ENCODE data around the gene SNX5.

SNX5 gene

DNA sequence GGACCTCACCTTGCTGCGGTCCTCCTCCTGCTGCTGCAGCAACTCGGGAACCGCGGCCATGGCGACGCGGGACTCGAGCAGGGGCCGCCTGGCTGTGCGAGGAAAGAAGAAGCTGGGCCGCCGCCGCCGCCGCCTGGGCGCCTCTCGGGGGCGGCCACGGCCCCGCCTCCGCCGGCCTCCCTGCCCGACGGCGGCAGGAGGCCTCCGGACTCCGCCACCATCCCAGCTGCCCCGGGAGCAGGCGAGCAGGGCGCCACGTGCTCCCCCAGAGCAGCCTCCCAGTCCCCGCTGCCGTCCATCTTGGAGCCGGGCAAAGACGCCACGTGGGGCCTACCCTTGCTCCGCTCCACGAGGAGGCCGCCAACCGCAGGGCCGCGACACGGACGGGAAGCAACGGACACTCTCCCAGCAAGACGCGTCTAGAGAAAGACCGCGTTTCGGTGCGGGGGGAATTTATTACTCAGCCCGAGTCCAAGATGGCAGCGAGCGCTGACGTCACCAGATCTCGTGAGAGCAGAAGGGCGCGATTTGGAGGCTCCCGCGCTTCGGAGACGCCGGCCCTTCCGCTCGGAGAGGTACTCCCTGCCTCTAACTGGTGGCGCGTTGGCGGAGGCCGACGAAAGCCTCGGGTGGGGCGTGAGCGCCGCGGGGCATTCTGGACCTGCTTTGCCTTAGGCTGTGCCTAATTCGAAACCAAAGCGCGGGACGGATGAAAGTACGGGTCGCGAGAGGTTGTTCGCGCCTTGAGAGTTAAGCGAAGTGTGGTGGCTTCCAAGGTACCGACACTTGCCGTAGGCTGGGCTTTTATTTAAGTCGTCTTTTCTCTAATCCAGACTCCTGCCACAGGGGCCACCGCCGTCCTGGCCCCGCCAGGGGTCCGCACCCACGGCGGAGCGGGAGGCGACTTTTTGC lies at the start of gene SNX5, which contains the start of gene MGME1:
Gene SNX5, minus strand, starts transcription at position 429 of the 912 bp plus-strand sequence. Its CDS starts 369 bp downstream, at position 60.
Gene MGME1, plus strand, starts transcription at position 653 of the 912 bp plus-strand sequence. CDS start 842 bp downstream, outside the sequence.
- DNase-seq, result peak; percentile 97 to 100 (median 100)
- intact Hi-C loops (cut with DNase I), result loop anchor here (2.0 to 10.0 kb wide), 4 partner anchors 168 to 434 kb away; partner anchors contain the start of genes BFSP1, KAT14, PET117 and RRBP1

DNA sequence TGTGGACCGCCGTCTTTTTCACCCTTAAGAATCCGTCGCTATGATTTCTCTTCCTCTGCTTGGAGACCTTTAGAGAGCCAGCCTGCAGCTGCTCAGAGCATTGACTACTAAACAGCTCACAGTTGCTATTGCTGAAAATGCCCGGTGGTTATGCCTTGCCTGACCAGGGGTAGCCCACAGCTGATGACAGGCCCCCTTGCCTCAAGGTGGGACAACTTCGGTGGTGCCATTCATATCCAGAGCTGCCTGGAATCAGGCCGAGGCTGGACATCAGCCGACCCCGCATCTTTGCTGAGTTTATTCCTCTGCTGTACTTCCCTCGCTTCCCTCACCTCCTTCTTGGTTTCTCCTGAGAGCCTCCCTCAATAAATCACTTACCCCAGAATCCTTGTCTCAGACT lies 49.5 kb upstream of the SNX5 start:
- intact Hi-C loops (cut with DNase I), result no loop called here
- DNase-seq, result peak in 2 of 10 donors; percentile 59 to 70

DNA sequence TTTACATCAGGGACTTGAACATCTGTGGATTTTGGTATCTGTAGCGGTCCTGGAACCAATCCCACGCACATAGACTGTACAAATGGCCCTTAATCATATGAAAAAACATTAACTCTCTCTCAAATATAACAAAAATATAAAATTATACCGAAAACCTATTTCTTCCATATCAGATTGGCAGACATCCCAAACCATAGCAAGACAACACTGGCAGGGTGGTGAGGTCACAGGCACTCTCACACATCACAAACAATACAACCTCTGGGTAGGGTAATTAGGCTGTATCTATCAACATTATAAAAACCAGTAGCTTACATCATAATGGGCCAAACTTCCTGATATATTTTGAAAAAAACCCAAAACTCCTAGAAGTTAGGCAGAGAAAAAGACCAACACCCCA lies 48.2 kb upstream of the SNX5 start:
- intact Hi-C loops (cut with DNase I), result no loop called here
- no peak for DNase-seq

DNA sequence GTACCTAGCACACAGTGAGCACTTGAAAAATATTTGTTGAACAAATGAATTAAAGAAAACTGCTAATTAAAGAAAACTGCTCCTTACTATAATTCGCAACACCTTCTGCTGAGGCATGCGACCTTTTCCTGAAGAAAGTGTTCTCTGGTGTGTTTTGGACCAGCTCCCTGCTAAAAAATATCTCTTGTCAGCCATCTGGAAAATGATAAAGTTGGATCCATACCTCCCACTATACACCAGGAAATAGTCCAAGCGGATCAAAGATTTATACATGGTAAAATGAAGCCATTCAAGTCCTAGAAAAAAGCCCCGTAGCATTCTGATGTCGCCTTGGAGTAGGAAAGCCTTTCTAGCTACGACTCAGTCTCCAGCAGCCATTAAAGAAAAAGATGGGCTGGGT lies 45.8 kb upstream of the SNX5 start:
- no peak for DNase-seq
- intact Hi-C loops (cut with DNase I), result no loop called here

GRCh38 chr20:18012901-18013300 lies 44.3 kb upstream of the SNX5 start:
- intact Hi-C loops (cut with DNase I), result no loop called here
- DNase-seq, result peak in 1 of 10 donors; percentile 28

GRCh38 chr20:18011951-18012645 lies 43.5 kb upstream of the SNX5 start:
- intact Hi-C loops (cut with DNase I), result no loop called here

DNA sequence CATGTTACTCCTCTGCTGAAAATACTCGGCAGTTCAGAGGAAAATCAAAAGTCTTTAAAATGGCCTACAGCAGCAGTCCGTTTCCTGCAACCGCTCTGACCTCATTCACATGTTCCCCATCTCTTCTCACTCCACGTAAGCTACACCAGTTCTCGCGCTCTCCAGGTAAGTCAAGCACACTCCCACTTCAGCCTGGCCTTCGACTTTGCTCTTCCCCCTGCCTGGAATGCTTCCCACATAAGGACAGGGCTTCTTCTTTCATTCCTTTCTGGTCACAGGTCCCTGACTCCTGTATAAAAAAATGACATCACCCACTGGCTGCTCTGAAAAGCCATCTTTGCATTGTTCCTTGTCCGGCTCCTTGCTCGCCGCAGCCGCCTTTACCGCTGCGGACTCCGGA lies 42.9 kb upstream of the SNX5 start:
- DNase-seq, result peak in 1 of 10 donors; percentile 50
- intact Hi-C loops (cut with DNase I), result no loop called here

More at GRCh38 chr20:18011951-18012645, 43.5 kb upstream of the SNX5 start:
- DNase-seq, result peak in 1 of 10 donors; percentile 70

- intact Hi-C loops (cut with DNase I), result no loop called here
- DNase-seq, result peak in 1 of 10 donors; percentile 67
Observed at GRCh38 chr20:18009116-18009515, 40.5 kb upstream of the SNX5 start.

DNA sequence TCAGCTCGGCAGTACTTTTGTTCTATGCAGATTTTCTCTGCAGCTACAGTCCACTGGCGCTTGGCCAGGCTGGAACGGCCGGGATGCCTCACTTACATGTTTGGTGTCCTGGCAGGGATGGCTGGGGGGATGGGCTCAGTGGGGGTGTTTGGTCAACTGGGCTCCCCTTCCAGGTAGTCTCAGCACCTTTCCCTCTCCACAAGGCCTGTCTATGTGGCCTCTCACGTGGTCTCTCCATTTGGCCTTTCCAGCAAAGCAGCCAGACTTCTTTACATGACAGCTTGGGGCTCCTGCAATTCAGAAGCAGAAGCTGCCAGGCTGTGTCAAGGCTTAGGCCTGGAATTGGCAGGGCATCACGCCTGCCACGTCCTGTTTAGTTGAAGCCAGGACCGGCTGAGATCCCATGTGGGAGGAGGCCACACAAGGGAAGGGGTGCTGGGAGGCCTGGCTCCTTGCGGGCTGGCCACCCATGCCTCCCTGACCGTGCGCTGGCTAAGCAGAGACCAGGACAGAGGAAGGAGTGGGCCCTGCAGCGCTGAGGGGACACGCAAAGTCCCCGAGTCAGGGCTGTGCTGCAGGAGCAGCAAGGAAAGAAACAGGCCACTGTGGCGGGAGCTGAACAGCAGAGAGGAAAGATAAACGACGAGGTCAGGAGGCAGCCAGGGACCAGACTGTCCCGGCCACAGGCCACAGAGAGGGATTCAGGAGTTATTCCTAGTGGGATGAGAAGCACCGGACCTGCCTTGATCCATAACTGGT lies 39.1 kb upstream of the SNX5 start:
- peak in 7 of 10 donors; percentile 22 to 90 (median 49) for DNase-seq
- intact Hi-C loops (cut with DNase I), result no loop called here

GRCh38 chr20:18006684-18007083 lies 38.1 kb upstream of the SNX5 start:
- no peak for DNase-seq
- intact Hi-C loops (cut with DNase I), result no loop called here

- DNase-seq, result no peak
- intact Hi-C loops (cut with DNase I), result no loop called here
Observed at GRCh38 chr20:18005990-18006364, 37.4 kb upstream of the SNX5 start.

DNA sequence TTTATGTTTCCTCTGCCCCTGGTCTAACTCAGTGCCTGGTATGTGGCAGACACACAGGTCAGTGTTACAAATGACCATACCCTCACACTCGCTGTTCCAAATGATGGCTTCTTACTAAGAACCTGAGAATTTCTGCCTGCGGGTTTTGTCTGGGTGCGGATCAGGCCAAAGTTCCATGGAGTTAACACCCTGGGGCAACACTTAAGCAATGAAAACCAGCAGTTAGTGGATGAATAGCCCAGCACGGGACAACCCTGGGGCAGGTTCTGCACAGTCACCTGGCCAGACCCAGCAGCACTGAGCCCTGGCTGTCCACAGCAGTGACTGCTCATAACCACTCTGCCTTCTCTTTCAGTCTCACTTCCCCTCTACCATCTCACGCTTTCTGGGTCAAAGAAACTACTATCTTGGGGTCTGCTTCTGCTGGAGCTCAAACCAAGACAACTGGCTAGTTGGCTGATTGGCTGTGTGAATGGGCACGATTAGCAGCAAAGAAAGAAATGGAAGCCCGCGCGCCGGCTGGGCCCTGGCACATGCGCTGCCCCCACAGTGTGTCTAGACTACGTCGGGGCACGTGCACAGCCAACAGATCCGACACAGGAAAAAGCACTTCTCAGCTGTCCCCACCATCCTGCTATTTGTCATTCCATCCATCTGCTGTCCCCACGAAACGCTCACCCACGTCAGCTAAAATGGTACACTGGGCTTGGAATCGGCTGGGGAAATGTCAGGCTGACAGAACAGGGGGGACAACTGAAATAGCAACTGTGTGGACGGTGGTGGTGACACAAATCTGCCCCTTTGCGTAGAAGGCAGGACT lies 36.8 kb upstream of the SNX5 start:
- intact Hi-C loops (cut with DNase I), result no loop called here
- peak in 8 of 10 donors; percentile 16 to 90 (median 64) for DNase-seq

DNA sequence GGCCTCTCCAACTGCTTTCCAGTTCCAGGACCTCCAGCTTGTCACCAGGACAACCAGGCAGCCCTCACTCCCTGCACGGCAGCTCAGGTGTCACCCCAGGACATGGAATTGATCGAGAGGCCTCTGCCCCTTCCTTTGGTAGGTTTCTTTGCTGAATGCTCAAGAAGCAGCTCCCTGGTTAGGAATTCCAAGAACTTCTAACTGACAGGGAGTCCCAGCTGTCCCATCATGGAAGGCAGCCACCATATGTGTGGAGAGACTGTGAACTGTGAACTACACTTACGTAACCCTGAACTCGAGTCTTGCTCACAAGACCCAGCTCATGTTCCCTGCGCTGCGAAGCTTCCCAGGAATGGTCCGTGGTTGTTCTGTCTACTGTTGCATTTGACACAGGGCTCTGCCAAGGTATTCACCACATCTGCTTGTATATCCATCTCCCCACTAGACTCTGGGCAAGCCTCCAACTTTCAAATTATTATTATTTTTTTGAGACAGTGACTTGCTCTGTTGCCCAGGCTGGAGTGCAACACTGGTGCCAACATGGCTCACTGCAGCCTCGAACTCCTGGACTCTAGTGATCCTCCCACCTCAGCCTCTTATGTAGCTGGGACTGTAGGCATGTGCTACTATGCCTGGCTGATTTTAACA lies 35.9 kb upstream of the SNX5 start:
- peak in 1 of 10 donors; percentile 81 for DNase-seq
- intact Hi-C loops (cut with DNase I), result no loop called here

DNA sequence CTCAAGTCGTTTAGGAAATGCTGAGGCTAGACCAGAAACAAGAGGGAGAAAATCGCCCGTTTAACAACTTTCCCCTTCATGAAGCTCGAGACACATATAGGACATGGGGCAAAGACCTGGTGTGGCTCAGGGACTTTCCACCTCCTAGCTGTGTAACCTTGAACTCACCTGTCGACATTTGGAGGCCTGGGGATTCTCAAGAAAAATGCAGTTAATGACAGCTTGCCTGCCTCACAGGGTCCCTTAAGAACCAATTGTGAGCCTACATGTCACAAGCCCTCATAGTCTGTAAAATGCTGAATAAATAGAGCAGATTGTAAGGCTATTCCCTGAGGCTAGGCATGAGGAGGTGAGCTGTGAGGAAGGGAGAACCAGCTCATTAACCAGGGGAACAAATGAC lies 35.3 kb upstream of the SNX5 start:
- DNase-seq, result no peak
- intact Hi-C loops (cut with DNase I), result no loop called here

- intact Hi-C loops (cut with DNase I), result no loop called here
- peak in 8 of 10 donors; percentile 23 to 89 (median 48) for DNase-seq
Observed at GRCh38 chr20:18001131-18001921, 32.7 kb upstream of the SNX5 start.

GRCh38 chr20:17999566-17999965 lies 31.0 kb upstream of the SNX5 start:
- intact Hi-C loops (cut with DNase I), result loop anchor here (10.0 kb wide), 2 partner anchors 315 to 495 kb away; partner anchors contain the start of gene RRBP1

GRCh38 chr20:17998446-17998845 lies 29.9 kb upstream of the SNX5 start:
- intact Hi-C loops (cut with DNase I), result loop anchor here (10.0 kb wide), 2 partner anchors 314 to 494 kb away; partner anchors contain the start of gene RRBP1
- DNase-seq, result no peak

More at GRCh38 chr20:17999566-17999965, 31.0 kb upstream of the SNX5 start:
- peak in 2 of 10 donors; percentile 42 to 57 for DNase-seq
